Mesenchymal stem cell (in vitro differentiated cells and primary cell): ENCODE data around the gene LIMS1.
A peak's percentile ranks its signal among the peaks of the same experiment; 100 is the strongest.
"Not testable (repeated sequence)": the region's sequence is repeated elsewhere in the genome, so short reads cannot be mapped to it uniquely, and the experiment has no call there.

Source experiments
- DNase-seq: peaks from one replicate; pipeline ENCODE4 v3.0.0-alpha.2; 2013
- H2AFZ ChIP-seq: one replicate; pipeline ENCODE4 v1.6.1; 2013; ENCODE audit warnings: low read depth, mild to moderate bottlenecking, control low read depth, inconsistent platforms, low read length, moderate library complexity
- H2AK5ac ChIP-seq: 2 replicates; pipeline ENCODE4 v1.6.1; 2013; ENCODE audit warnings: low read length, moderate library complexity, mild to moderate bottlenecking, inconsistent platforms; ENCODE audit not compliant: severe bottlenecking
- H2BK120ac ChIP-seq: one replicate; pipeline ENCODE4 v1.6.1; 2013; ENCODE audit warnings: low read depth, mild to moderate bottlenecking, inconsistent platforms, low read length, moderate library complexity
- H2BK12ac ChIP-seq, 2 experiments: one replicate each; pipeline ENCODE4 v1.6.1; 2013; ENCODE audit warnings: inconsistent platforms in 2 of 2, low read length in 2 of 2, mild to moderate bottlenecking in 2 of 2, moderate library complexity in 2 of 2, control low read depth in 1 of 2
- H2BK15ac ChIP-seq: one replicate; pipeline ENCODE4 v1.6.1; 2013; ENCODE audit warnings: mild to moderate bottlenecking, low read depth, inconsistent platforms; ENCODE audit not compliant: poor library complexity, severe bottlenecking
- H2BK5ac ChIP-seq: 2 replicates; pipeline ENCODE4 v1.6.1; 2013; ENCODE audit warnings: low read depth, mild to moderate bottlenecking, low read length, control low read depth, inconsistent platforms; ENCODE audit not compliant: poor library complexity, severe bottlenecking
- H3K14ac ChIP-seq, 2 experiments: one replicate each; pipeline ENCODE4 v1.6.1; 2013; ENCODE audit warnings: inconsistent platforms in 2 of 2, low read length in 2 of 2, control low read depth in 1 of 2, mild to moderate bottlenecking in 1 of 2, moderate library complexity in 1 of 2
- H3K18ac ChIP-seq, 2 experiments: one replicate each; pipeline ENCODE4 v1.6.1; 2013; ENCODE audit warnings: inconsistent platforms in 2 of 2, low read length in 2 of 2, control low read depth in 1 of 2, low read depth in 1 of 2, mild to moderate bottlenecking in 1 of 2
- H3K23ac ChIP-seq, 2 experiments: one replicate each; pipeline ENCODE4 v1.6.1; 2013; ENCODE audit warnings: inconsistent platforms in 2 of 2, low read length in 2 of 2, mild to moderate bottlenecking in 2 of 2, moderate library complexity in 2 of 2, control low read depth in 1 of 2
- H3K27ac ChIP-seq: 2 replicates; pipeline ENCODE4 v1.5.1; 2013; ENCODE audit warnings: mild to moderate bottlenecking, moderate library complexity, low read length, control low read depth, inconsistent platforms; ENCODE audit not compliant: poor library complexity, severe bottlenecking
- H3K27me3 ChIP-seq, 2 experiments: 2 replicates each; pipeline versions ENCODE4 v1.6.1 to v1.7.0; 2013; ENCODE audit warnings: low read length in 2 of 2, mild to moderate bottlenecking in 2 of 2, moderate library complexity in 2 of 2, control low read depth in 1 of 2, inconsistent platforms in 1 of 2; ENCODE audit not compliant: control insufficient read depth in 1 of 2, insufficient read depth in 1 of 2
- H3K36me3 ChIP-seq, 2 experiments: 2 replicates each; pipeline versions ENCODE4 v1.6.1 to v1.7.0; 2013; ENCODE audit warnings: low read length in 2 of 2, control low read depth in 1 of 2, inconsistent platforms in 1 of 2, low read depth in 1 of 2, mild to moderate bottlenecking in 1 of 2; ENCODE audit not compliant: insufficient read depth in 2 of 2, control insufficient read depth in 1 of 2
- H3K4ac ChIP-seq, 2 experiments: one replicate each; pipeline ENCODE4 v1.6.1; 2013; ENCODE audit warnings: inconsistent platforms in 2 of 2, low read length in 2 of 2, mild to moderate bottlenecking in 2 of 2, moderate library complexity in 2 of 2, control low read depth in 1 of 2, low read depth in 1 of 2
- H3K4me1 ChIP-seq: 2 replicates; pipeline ENCODE4 v1.6.1; 2013; ENCODE audit warnings: low read depth, low read length, control low read depth; ENCODE audit not compliant: control insufficient read depth, insufficient read depth
- H3K4me2 ChIP-seq: 2 replicates; pipeline ENCODE4 v1.6.1; 2013; ENCODE audit warnings: low read length, mild to moderate bottlenecking, inconsistent platforms; ENCODE audit not compliant: poor library complexity, severe bottlenecking
- H3K4me3 ChIP-seq, 2 experiments: 2 replicates each; pipeline versions ENCODE4 v1.5.1 to v1.7.0; 2013; ENCODE audit warnings: low read length in 2 of 2, mild to moderate bottlenecking in 2 of 2, control low read depth in 1 of 2, low read depth in 1 of 2; ENCODE audit not compliant: insufficient read depth in 1 of 2
- H3K79me1 ChIP-seq: replicated peaks from 2 replicates; pipeline ENCODE4 v1.6.1; 2013; ENCODE audit warnings: mild to moderate bottlenecking, control low read depth, low read length, inconsistent platforms; ENCODE audit not compliant: poor library complexity, severe bottlenecking
- H3K9ac ChIP-seq: 2 replicates; pipeline ENCODE4 v1.7.0; 2013; ENCODE audit warnings: mild to moderate bottlenecking, low read length, moderate library complexity
- H3K9me3 ChIP-seq: 2 replicates; pipeline ENCODE4 v1.7.0; 2013; ENCODE audit warnings: mild to moderate bottlenecking, low read length; ENCODE audit not compliant: control insufficient read depth
- H4K8ac ChIP-seq: one replicate; pipeline ENCODE4 v1.6.1; 2013; ENCODE audit warnings: inconsistent platforms, mild to moderate bottlenecking, low read length, moderate library complexity
- H4K91ac ChIP-seq: one replicate; pipeline ENCODE4 v1.6.1; 2013; ENCODE audit warnings: mild to moderate bottlenecking, low read length, inconsistent platforms
- WGBS: methylation state at CpG from one replicate; pipeline ENCODE4 v1.1.7; 2013; ENCODE audit warnings: mixed read lengths; 5-methylcytosine and 5-hydroxymethylcytosine counted together

LIMS1 gene

GRCh38 chr2:108657517-108657916 lies 123.2 kb downstream of the LIMS1 start:
- not testable (repeated sequence) for H3K4me1 ChIP-seq, H3K79me1 ChIP-seq, H2AFZ ChIP-seq, H3K36me3 ChIP-seq, H2AK5ac ChIP-seq, H2BK15ac ChIP-seq, H2BK12ac ChIP-seq, H3K23ac ChIP-seq, H3K4ac ChIP-seq, H3K27me3 ChIP-seq, H3K27ac ChIP-seq, H2BK120ac ChIP-seq, H3K18ac ChIP-seq, H3K9me3 ChIP-seq, H4K91ac ChIP-seq, H3K4me3 ChIP-seq, H4K8ac ChIP-seq, DNase-seq, H3K9ac ChIP-seq, H3K14ac ChIP-seq, H2BK5ac ChIP-seq, H3K4me2 ChIP-seq
- WGBS, result no CpG with 5 or more reads among the region's 4 CpGs

GRCh38 chr2:108658553-108658952 lies 124.3 kb downstream of the LIMS1 start:
- not testable (repeated sequence) for H3K23ac ChIP-seq, H3K4me1 ChIP-seq, H2BK12ac ChIP-seq, H2AK5ac ChIP-seq, H3K14ac ChIP-seq, H2BK5ac ChIP-seq, H3K27me3 ChIP-seq, H3K36me3 ChIP-seq, H3K27ac ChIP-seq, H3K4me2 ChIP-seq, H2BK15ac ChIP-seq, H3K79me1 ChIP-seq, DNase-seq, H3K4ac ChIP-seq, H2AFZ ChIP-seq, H3K18ac ChIP-seq, H3K9ac ChIP-seq, H2BK120ac ChIP-seq, H4K8ac ChIP-seq, H3K9me3 ChIP-seq, H4K91ac ChIP-seq, H3K4me3 ChIP-seq
- WGBS, result 100% methylated on average over 1 of the region's 7 CpGs

GRCh38 chr2:108661493-108661892 lies 127.2 kb downstream of the LIMS1 start:
- H3K23ac ChIP-seq, H3K14ac ChIP-seq, H2AFZ ChIP-seq, H3K4me2 ChIP-seq, H2BK120ac ChIP-seq, H3K27me3 ChIP-seq, H2BK15ac ChIP-seq, H3K36me3 ChIP-seq, H3K4ac ChIP-seq, H2BK5ac ChIP-seq, H4K8ac ChIP-seq, H4K91ac ChIP-seq, H3K9me3 ChIP-seq, H3K4me3 ChIP-seq, H3K4me1 ChIP-seq, H3K79me1 ChIP-seq: not testable (repeated sequence)
- Histone ChIP-seq H2BK12ac (peak overlapping the region; percentile 29 to 93), H3K9ac (peak overlapping the region; percentile 66), H3K27ac (peak overlapping the region; percentile 84), H3K18ac (peak overlapping the region in 1 of 2 experiments; percentile 43), H2AK5ac (peak overlapping the region; percentile 36)
- 56% methylated on average over 2 of the region's 4 CpGs for WGBS
- peak; percentile 36 for DNase-seq

DNA sequence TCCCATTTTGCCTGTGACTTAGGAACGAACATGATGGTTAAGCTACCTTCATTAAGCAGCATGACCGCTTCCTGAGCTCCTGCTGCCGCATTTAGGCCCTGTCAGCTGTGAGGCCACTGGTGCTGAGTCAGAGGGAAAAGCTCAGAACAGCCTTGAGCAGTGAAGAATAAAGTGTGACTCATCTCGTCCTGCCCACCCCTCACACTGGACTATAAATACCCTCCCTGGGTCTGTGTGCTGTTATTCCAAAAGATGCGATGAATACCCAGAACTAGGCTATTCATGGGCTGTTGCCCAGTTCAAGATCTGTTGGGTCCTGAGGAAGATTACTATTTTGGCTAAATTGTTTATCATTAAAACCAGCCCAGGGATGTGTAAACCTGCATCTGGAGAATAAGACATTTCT lies 127.9 kb downstream of the LIMS1 start:
- not testable (repeated sequence) for H3K18ac ChIP-seq, H3K4me1 ChIP-seq, H3K9me3 ChIP-seq, H3K27me3 ChIP-seq, H2BK120ac ChIP-seq, H4K8ac ChIP-seq, H3K79me1 ChIP-seq, H2BK5ac ChIP-seq, H4K91ac ChIP-seq, H3K23ac ChIP-seq, H2AK5ac ChIP-seq, H3K4ac ChIP-seq, H3K14ac ChIP-seq, H2AFZ ChIP-seq, H2BK12ac ChIP-seq, H2BK15ac ChIP-seq, H3K4me2 ChIP-seq, H3K4me3 ChIP-seq, H3K36me3 ChIP-seq
- H3K27ac ChIP-seq, result peak overlapping the region; percentile 84
- 0% methylated on average over 1 of the region's 5 CpGs for WGBS
- peak overlapping the region; percentile 66 for H3K9ac ChIP-seq
- peak; percentile 90 for DNase-seq
